ENCODE results near the gene HBZ.

HBZ gene

GRCh38 chr16:183005-183404, 30.6 kb downstream of the HBZ start:
- no peak overlapping the region for H3K14ac ChIP-seq (ENCODE audit: low read length)
- H3K4me1 ChIP-seq (ENCODE audit: control insufficient read depth in 2 of 2, insufficient read depth in 1 of 2, low read depth in 1 of 2, low read length in 2 of 2), result peaks cover 0 to 11% of the 10 kb centered on the region in 2 donors
- H3K79me1 ChIP-seq (ENCODE audit: low read depth, low read length), result peaks cover 3% of the 10 kb centered on the region
- no peak overlapping the region for H2BK120ac ChIP-seq (ENCODE audit: low read depth, low read length)
- H3K4me3 ChIP-seq (ENCODE audit: low read length in 2 of 2), result no peak overlapping the region
- no peak overlapping the region for H2BK12ac ChIP-seq (ENCODE audit: low read length)
- H3K4ac ChIP-seq (ENCODE audit: low read length), result no peak overlapping the region
- H3K9me3 ChIP-seq (replicated peaks in 1 of 2; ENCODE audit: control insufficient read depth in 2 of 2, insufficient read depth in 1 of 2, low read depth in 1 of 2, low read length in 2 of 2), result peaks cover 0 to 5% of the 10 kb centered on the region in 2 donors
- H3K9ac ChIP-seq (ENCODE audit: low read depth, low read length, poor library complexity), result no peak overlapping the region
- WGBS, 2 donors (ENCODE audit: extremely low coverage in 2 of 2, insufficient read length in 2 of 2, insufficient replicate concordance in 1 of 2), result no CpG with 5 or more reads among the region's 7 CpGs
- peaks cover 23 to 29% of the 10 kb centered on the region in 2 donors for H3K36me3 ChIP-seq (replicated peaks in 1 of 2; ENCODE audit: control insufficient read depth in 2 of 2, insufficient read depth in 2 of 2, low read length in 2 of 2)
- H3K4me2 ChIP-seq (ENCODE audit: insufficient read depth, low read length, poor library complexity, severe bottlenecking), result no peak overlapping the region
- no peak overlapping the region for H3K27ac ChIP-seq (replicated peaks; ENCODE audit: low read length)
- H2AFZ ChIP-seq (ENCODE audit: low read length), result no peak overlapping the region
- no peak overlapping the region for H2AK5ac ChIP-seq (ENCODE audit: low read depth, low read length)
- H2BK5ac ChIP-seq (ENCODE audit: low read length), result no peak overlapping the region
- no peak overlapping the region for H4K91ac ChIP-seq (ENCODE audit: low read depth, low read length, poor library complexity)
- no peak overlapping the region for H4K8ac ChIP-seq (ENCODE audit: low read depth, low read length)
- H3K27me3 ChIP-seq (ENCODE audit: control insufficient read depth in 3 of 3, insufficient read depth in 3 of 3, low read depth in 1 of 3, low read length in 3 of 3), result peaks cover 3 to 23% (median 16%) of the 10 kb centered on the region in 3 experiments
- H3K18ac ChIP-seq (ENCODE audit: low read length), result no peak overlapping the region
- no peak overlapping the region for H2BK15ac ChIP-seq (ENCODE audit: low read length)
- DNase-seq (ENCODE audit: low spot score), result no peak
- peak overlapping the region; percentile 93 for H3K23ac ChIP-seq (ENCODE audit: low read depth, low read length, poor library complexity)

GRCh38 chr16:185213-185612, 32.8 kb downstream of the HBZ start:
- no peak for DNase-seq (ENCODE audit: low spot score)
- H4K91ac ChIP-seq (ENCODE audit: low read depth, low read length, poor library complexity), result no peak overlapping the region
- no CpG with 5 or more reads among the region's 13 CpGs for WGBS, 2 donors (ENCODE audit: extremely low coverage in 2 of 2, insufficient read length in 2 of 2, insufficient replicate concordance in 1 of 2)

GRCh38 chr16:185691-186090, 33.2 kb downstream of the HBZ start:
- WGBS, 2 donors (ENCODE audit: extremely low coverage in 2 of 2, insufficient read length in 2 of 2, insufficient replicate concordance in 1 of 2), result no CpG with 5 or more reads among the region's 11 CpGs
- Histone ChIP-seq H4K8ac (ENCODE audit: low read depth, low read length) (no peak overlapping the region), H2BK5ac (ENCODE audit: low read length) (no peak overlapping the region)

More at GRCh38 chr16:185213-185612, 32.8 kb downstream of the HBZ start:
- no peak overlapping the region for H2BK120ac ChIP-seq (ENCODE audit: low read depth, low read length)
- H3K36me3 ChIP-seq (replicated peaks in 1 of 2; ENCODE audit: control insufficient read depth in 2 of 2, insufficient read depth in 2 of 2, low read length in 2 of 2), result peaks cover 41 to 51% of the 10 kb centered on the region in 2 donors
- H3K4ac ChIP-seq (ENCODE audit: low read length), result no peak overlapping the region
- H2BK5ac ChIP-seq (ENCODE audit: low read length), result no peak overlapping the region
- H3K27me3 ChIP-seq (ENCODE audit: control insufficient read depth in 3 of 3, insufficient read depth in 3 of 3, low read depth in 1 of 3, low read length in 3 of 3), result peaks cover 0 to 5% (median 0%) of the 10 kb centered on the region in 3 experiments
- H3K79me1 ChIP-seq (ENCODE audit: low read depth, low read length), result peaks cover 5% of the 10 kb centered on the region
- no peak overlapping the region for H3K4me2 ChIP-seq (ENCODE audit: insufficient read depth, low read length, poor library complexity, severe bottlenecking)
- no peak overlapping the region for H4K8ac ChIP-seq (ENCODE audit: low read depth, low read length)
- H2AFZ ChIP-seq (ENCODE audit: low read length), result no peak overlapping the region
- H2BK12ac ChIP-seq (ENCODE audit: low read length), result no peak overlapping the region
- no peak overlapping the region for H3K27ac ChIP-seq (replicated peaks; ENCODE audit: low read length)
- H3K9ac ChIP-seq (ENCODE audit: low read depth, low read length, poor library complexity), result peak overlapping the region; percentile 44
- peak overlapping the region; percentile 91 for H3K23ac ChIP-seq (ENCODE audit: low read depth, low read length, poor library complexity)
- no peak overlapping the region for H3K14ac ChIP-seq (ENCODE audit: low read length)
- no peak overlapping the region for H3K18ac ChIP-seq (ENCODE audit: low read length)
- H3K9me3 ChIP-seq (replicated peaks in 1 of 2; ENCODE audit: control insufficient read depth in 2 of 2, insufficient read depth in 1 of 2, low read depth in 1 of 2, low read length in 2 of 2), result peaks cover 0 to 5% of the 10 kb centered on the region in 2 donors
- H2BK15ac ChIP-seq (ENCODE audit: low read length), result no peak overlapping the region
- H3K4me3 ChIP-seq (ENCODE audit: low read length in 2 of 2), result no peak overlapping the region
- peaks cover 0 to 11% of the 10 kb centered on the region in 2 donors for H3K4me1 ChIP-seq (ENCODE audit: control insufficient read depth in 2 of 2, insufficient read depth in 1 of 2, low read depth in 1 of 2, low read length in 2 of 2)
- H2AK5ac ChIP-seq (ENCODE audit: low read depth, low read length), result no peak overlapping the region

GRCh38 chr16:187330-187729, 34.9 kb downstream of the HBZ start:
- H2BK5ac ChIP-seq (ENCODE audit: low read length), result no peak overlapping the region
- peaks cover 5% of the 10 kb centered on the region for H3K79me1 ChIP-seq (ENCODE audit: low read depth, low read length)
- no peak overlapping the region for H2AK5ac ChIP-seq (ENCODE audit: low read depth, low read length)
- H3K9ac ChIP-seq (ENCODE audit: low read depth, low read length, poor library complexity), result no peak overlapping the region
- WGBS, 2 donors (ENCODE audit: extremely low coverage in 2 of 2, insufficient read length in 2 of 2, insufficient replicate concordance in 1 of 2), result no CpG with 5 or more reads among the region's 8 CpGs
- H2BK15ac ChIP-seq (ENCODE audit: low read length), result no peak overlapping the region
- no peak overlapping the region for H2AFZ ChIP-seq (ENCODE audit: low read length)
- H3K4me1 ChIP-seq (ENCODE audit: control insufficient read depth in 2 of 2, insufficient read depth in 1 of 2, low read depth in 1 of 2, low read length in 2 of 2), result peaks cover 0 to 2% of the 10 kb centered on the region in 2 donors
- DNase-seq (ENCODE audit: low spot score), result no peak
- no peak overlapping the region for H3K4me2 ChIP-seq (ENCODE audit: insufficient read depth, low read length, poor library complexity, severe bottlenecking)
- no peak overlapping the region for H2BK12ac ChIP-seq (ENCODE audit: low read length)
- no peak overlapping the region for H3K4ac ChIP-seq (ENCODE audit: low read length)
- H4K91ac ChIP-seq (ENCODE audit: low read depth, low read length, poor library complexity), result peak overlapping the region; percentile 53
- H3K4me3 ChIP-seq (ENCODE audit: low read length in 2 of 2), result no peak overlapping the region
- no peak overlapping the region for H4K8ac ChIP-seq (ENCODE audit: low read depth, low read length)
- H3K27me3 ChIP-seq (ENCODE audit: control insufficient read depth in 3 of 3, insufficient read depth in 3 of 3, low read depth in 1 of 3, low read length in 3 of 3), result peaks cover 0 to 2% (median 0%) of the 10 kb centered on the region in 3 experiments
- H3K27ac ChIP-seq (replicated peaks; ENCODE audit: low read length), result no peak overlapping the region
- peak overlapping the region; percentile 82 for H3K14ac ChIP-seq (ENCODE audit: low read length)
- no peak overlapping the region for H2BK120ac ChIP-seq (ENCODE audit: low read depth, low read length)
- no peak overlapping the region for H3K23ac ChIP-seq (ENCODE audit: low read depth, low read length, poor library complexity)
- peaks cover 0 to 4% of the 10 kb centered on the region in 2 donors for H3K9me3 ChIP-seq (replicated peaks in 1 of 2; ENCODE audit: control insufficient read depth in 2 of 2, insufficient read depth in 1 of 2, low read depth in 1 of 2, low read length in 2 of 2)
- peaks cover 57 to 72% of the 10 kb centered on the region in 2 donors for H3K36me3 ChIP-seq (replicated peaks in 1 of 2; ENCODE audit: control insufficient read depth in 2 of 2, insufficient read depth in 2 of 2, low read length in 2 of 2)
- no peak overlapping the region for H3K18ac ChIP-seq (ENCODE audit: low read length)

More at GRCh38 chr16:185691-186090, 33.2 kb downstream of the HBZ start:
- Histone ChIP-seq H3K36me3 (replicated peaks in 1 of 2; ENCODE audit: control insufficient read depth in 2 of 2, insufficient read depth in 2 of 2, low read length in 2 of 2) (peaks cover 45 to 56% of the 10 kb centered on the region in 2 donors), H2BK12ac (ENCODE audit: low read length) (no peak overlapping the region), H3K27ac (replicated peaks; ENCODE audit: low read length) (no peak overlapping the region), H3K23ac (ENCODE audit: low read depth, low read length, poor library complexity) (no peak overlapping the region), H3K4ac (ENCODE audit: low read length) (no peak overlapping the region), H3K9ac (ENCODE audit: low read depth, low read length, poor library complexity) (no peak overlapping the region), H2BK15ac (ENCODE audit: low read length) (no peak overlapping the region), H3K18ac (ENCODE audit: low read length) (no peak overlapping the region), H2AK5ac (ENCODE audit: low read depth, low read length) (no peak overlapping the region), H3K27me3 (ENCODE audit: control insufficient read depth in 3 of 3, insufficient read depth in 3 of 3, low read depth in 1 of 3, low read length in 3 of 3) (peaks cover 0 to 2% (median 0%) of the 10 kb centered on the region in 3 experiments), H2BK120ac (ENCODE audit: low read depth, low read length) (no peak overlapping the region), H3K9me3 (replicated peaks in 1 of 2; ENCODE audit: control insufficient read depth in 2 of 2, insufficient read depth in 1 of 2, low read depth in 1 of 2, low read length in 2 of 2) (peaks cover 0 to 5% of the 10 kb centered on the region in 2 donors), H3K4me1 (ENCODE audit: control insufficient read depth in 2 of 2, insufficient read depth in 1 of 2, low read depth in 1 of 2, low read length in 2 of 2) (peaks cover 0 to 9% of the 10 kb centered on the region in 2 donors), H3K4me2 (ENCODE audit: insufficient read depth, low read length, poor library complexity, severe bottlenecking) (no peak overlapping the region), H3K4me3 (ENCODE audit: low read length in 2 of 2) (no peak overlapping the region), H3K79me1 (ENCODE audit: low read depth, low read length) (peaks cover 5% of the 10 kb centered on the region), H2AFZ (ENCODE audit: low read length) (no peak overlapping the region), H3K14ac (ENCODE audit: low read length) (no peak overlapping the region), H4K91ac (ENCODE audit: low read depth, low read length, poor library complexity) (no peak overlapping the region)
- no peak for DNase-seq (ENCODE audit: low spot score)
